Glomerular visceral epithelial cell (primary cell): Measurements from ENCODE around the gene ASAH2.
A peak's percentile ranks its signal among the peaks of the same experiment; 100 is the strongest.
"Not testable (repeated sequence)": the region's sequence is repeated elsewhere in the genome, so short reads cannot be mapped to it uniquely, and the experiment has no call there.

Experiments
- DNase-seq: peaks from one replicate; pipeline ENCODE4 v3.0.0-alpha.2; 2016; ENCODE audit errors: extremely low spot score

The ASAH2 gene

GRCh38 chr10:50254479-50254878 lies 3.2 kb upstream of the ASAH2 start:
- no peak for DNase-seq

- DNase-seq: no peak
These were observed 1.0 kb downstream of the ASAH2 start for GRCh38 chr10:50250096-50250854.

- DNase-seq: no peak
These were observed 2.7 kb downstream of the ASAH2 start for GRCh38 chr10:50248598-50248997.

GRCh38 chr10:50248062-50248461 lies 3.3 kb downstream of the ASAH2 start:
- DNase-seq: no peak

- DNase-seq: no peak
These were observed 7.1 kb downstream of the ASAH2 start for GRCh38 chr10:50244201-50244600.

- DNase-seq: no peak
These were observed 8.5 kb downstream of the ASAH2 start for GRCh38 chr10:50242777-50243176.

GRCh38 chr10:50241478-50241877 lies 9.8 kb downstream of the ASAH2 start:
- not testable (repeated sequence) for DNase-seq

- DNase-seq: no peak
These were observed 16.8 kb downstream of the ASAH2 start for GRCh38 chr10:50234486-50234885.

GRCh38 chr10:50232261-50232639 lies 19.1 kb downstream of the ASAH2 start:
- DNase-seq: no peak

GRCh38 chr10:50231515-50232260 lies 19.6 kb downstream of the ASAH2 start:
- DNase-seq: no peak

- no peak for DNase-seq
These were observed 21.9 kb downstream of the ASAH2 start for GRCh38 chr10:50229460-50229859.

- DNase-seq: no peak
These were observed 22.6 kb downstream of the ASAH2 start for GRCh38 chr10:50228672-50229071.

GRCh38 chr10:50226610-50227009 lies 24.7 kb downstream of the ASAH2 start:
- DNase-seq: no peak

- peak; percentile 55 for DNase-seq
These were observed 26.9 kb downstream of the ASAH2 start for GRCh38 chr10:50224330-50224952.

GRCh38 chr10:50222199-50222598 lies 29.1 kb downstream of the ASAH2 start:
- DNase-seq: no peak

GRCh38 chr10:50221470-50221869 lies 29.8 kb downstream of the ASAH2 start:
- DNase-seq: no peak

- DNase-seq: no peak
These were observed 31.7 kb downstream of the ASAH2 start for GRCh38 chr10:50219646-50220045.

- no peak for DNase-seq
These were observed 32.1 kb downstream of the ASAH2 start for GRCh38 chr10:50219200-50219599.

GRCh38 chr10:50216894-50217293 lies 34.4 kb downstream of the ASAH2 start:
- no peak for DNase-seq

- no peak for DNase-seq
These were observed 34.9 kb downstream of the ASAH2 start for GRCh38 chr10:50216418-50216817.

GRCh38 chr10:50211670-50212069 lies 39.6 kb downstream of the ASAH2 start:
- no peak for DNase-seq

GRCh38 chr10:50210876-50211275 lies 40.4 kb downstream of the ASAH2 start:
- DNase-seq: no peak
